H1 (cell line): ENCODE data around the gene SLC30A2. TPM values are rescaled to one million over a fixed set of nuclear protein-coding genes. Genes with fewer than 3 reads are reported as not detected.

Source experiments
- ASH2L ChIP-seq: fragments of 200-600, 300-600 bp; sonication (generic); IDR thresholded peaks from one replicate; pipeline ENCODE4 v1.7.1; 2017; ENCODE audit warnings: low read length
- CHD2 ChIP-seq: IDR thresholded peaks from 2 replicates; pipeline ENCODE4 v1.6.1; 2012; ENCODE audit warnings: low read length, improper control_type of control experiment
- EGR1 ChIP-seq: IDR thresholded peaks from 2 replicates; pipeline ENCODE4 v1.6.1; 2011; ENCODE audit warnings: low read depth, low read length, borderline replicate concordance
- GTF2F1 ChIP-seq: IDR thresholded peaks from 2 replicates; pipeline ENCODE4 v1.6.1; 2012; ENCODE audit warnings: low read depth, low read length, improper control_type of control experiment, borderline replicate concordance
- HDAC6 ChIP-seq: IDR thresholded peaks from one replicate; pipeline ENCODE4 v1.7.1; 2012; ENCODE audit warnings: low read depth, mild to moderate bottlenecking, inconsistent platforms, low read length, moderate library complexity
- NANOG ChIP-seq: IDR thresholded peaks from 2 replicates; pipeline ENCODE4 v1.6.1; 2011; ENCODE audit warnings: low read length, low read depth, mild to moderate bottlenecking, inconsistent platforms; ENCODE audit not compliant: insufficient read depth, poor library complexity, severe bottlenecking
- SP4 ChIP-seq: IDR thresholded peaks from 2 replicates; pipeline ENCODE4 v1.6.1; 2012; ENCODE audit warnings: low read length, inconsistent platforms
- TAF7 ChIP-seq: optimal IDR thresholded peaks from 2 replicates; pipeline ENCODE3; 2011; ENCODE audit warnings: low read depth, mild to moderate bottlenecking, inconsistent platforms, low read length, moderate library complexity, borderline replicate concordance
- USF2 ChIP-seq: IDR thresholded peaks from 2 replicates; pipeline ENCODE4 v1.6.1; 2011; ENCODE audit warnings: low read length, improper control_type of control experiment
- polyA plus RNA-seq, 7 experiments: library from polyadenylated mRNA; depleted of rRNA in 3 of 7; stranded (reverse) in 5 of 7; unstranded in 2 of 7; fragments of >200 nt in 5 of 7; fragments of 200-250 nt in 2 of 7; gene quantifications; 1 replicate in 5 of 7; 2 replicates in 1 of 7; 4 replicates in 1 of 7; pipeline versions ENCODE4 v1.2.1 to v1.2.3, GENCODE V29; 2011 to 2013; ENCODE audit warnings: missing spikeins in 2 of 7, mixed read lengths in 2 of 7
- total RNA-seq: library from RNA; stranded (reverse); fragmentation: NEBNext Ultra II Directional; extraction: Animal tissue kit (Norgen Biotek cat#: 25700); gene quantifications from 2 replicates; pipeline ENCODE4 v1.2.1, GENCODE V29; 2021

Gene SLC30A2
- total and polyA plus RNA-seq, 2 of the 8 experiments (the other 6 are each of a cell fraction or from before 2014, with no cell fraction given), result 0.19 to 0.76 TPM

DNA sequence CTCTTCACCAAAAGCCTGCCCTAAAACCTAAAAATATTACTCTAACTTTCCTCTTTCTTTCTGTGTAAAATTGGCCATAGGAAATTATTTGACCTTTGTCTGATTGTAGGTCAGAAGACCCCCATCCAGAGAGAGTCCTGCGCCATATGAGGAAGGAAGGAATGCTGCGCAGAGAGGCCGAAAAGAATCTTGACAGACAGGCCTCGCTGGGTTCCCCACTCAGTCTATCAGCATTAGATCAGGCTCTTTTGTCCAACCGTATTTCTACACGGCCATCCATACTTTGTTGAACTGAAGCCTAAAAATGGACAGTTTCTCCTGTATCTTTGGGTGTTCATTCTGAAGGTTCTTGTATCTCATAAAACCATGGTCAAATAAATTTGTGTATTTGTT is 4.3 kb upstream of the SLC30A2 start (continued):
- TF ChIP-seq NANOG (no peak), GTF2F1 (no peak), CHD2 (no peak), HDAC6 (no peak), USF2 (no peak), EGR1 (no peak), SP4 (no peak), ASH2L (no peak), TAF7 (no peak)
- TF ChIP-seq, all 59 proteins: peak for 0
